Tibial artery (tissue), 4 donors: ENCODE measurements around the gene NEIL1.

ENCODE experiments used
- DNase-seq, 2 donors: peaks; one replicate each; pipeline ENCODE4 v3.0.0-alpha.2; 2019
- H3K27ac ChIP-seq, 2 donors: fragments of 200-600 bp; sonication (generic) in 1 of 2; 1 replicate in 1 of 2; 2 replicates in 1 of 2; pipeline ENCODE4 v1.5.1; 2018 to 2019; ENCODE audit warnings: mild to moderate bottlenecking in 1 of 2
- H3K27me3 ChIP-seq, 2 donors: fragments of 200-600 bp; sonication (generic) in 1 of 2; one replicate each; pipeline versions ENCODE4 v1.5.1 to v1.6.0; 2016 to 2019
- H3K36me3 ChIP-seq, 3 donors: fragments of 200-600 bp; sonication (generic) in 2 of 3; one replicate each; pipeline ENCODE4 v1.5.1; 2016 to 2019; ENCODE audit warnings: mild to moderate bottlenecking in 2 of 3
- H3K4me1 ChIP-seq, 4 donors: fragments of 200-600 bp; sonication (generic) in 2 of 4; 1 replicate in 3 of 4; 2 replicates in 1 of 4; pipeline ENCODE4 v1.5.1; 2016 to 2019
- H3K4me3 ChIP-seq, 2 donors: fragments of 200-600 bp; sonication (generic) in 1 of 2; 1 replicate in 1 of 2; 2 replicates in 1 of 2; pipeline ENCODE4 v1.5.1; 2018 to 2019; ENCODE audit warnings: mild to moderate bottlenecking in 2 of 2
- H3K9me3 ChIP-seq, 3 donors: fragments of 200-600 bp; sonication (generic) in 1 of 3; one replicate each; pipeline ENCODE4 v1.5.1; 2016 to 2019
- intact Hi-C: fragments of 100-400 bp; cut with DNase I; formaldehyde crosslinking; loops from one replicate; pipeline ENCODE4 v1.15.0; 2023; ENCODE audit warnings: low total_unique reads
- TF ChIP-seq, protein P1 (sequence below), 2 experiments: fragments of 200-600 bp in 1 of 2; fragments of 450-650 bp in 1 of 2; IDR thresholded peaks; one replicate each; pipeline ENCODE4 v1.5.1; 2017 to 2019; ENCODE audit warnings: antibody characterized with exemption in 2 of 2, mild to moderate bottlenecking in 1 of 2, moderate library complexity in 1 of 2

NEIL1 gene

DNA sequence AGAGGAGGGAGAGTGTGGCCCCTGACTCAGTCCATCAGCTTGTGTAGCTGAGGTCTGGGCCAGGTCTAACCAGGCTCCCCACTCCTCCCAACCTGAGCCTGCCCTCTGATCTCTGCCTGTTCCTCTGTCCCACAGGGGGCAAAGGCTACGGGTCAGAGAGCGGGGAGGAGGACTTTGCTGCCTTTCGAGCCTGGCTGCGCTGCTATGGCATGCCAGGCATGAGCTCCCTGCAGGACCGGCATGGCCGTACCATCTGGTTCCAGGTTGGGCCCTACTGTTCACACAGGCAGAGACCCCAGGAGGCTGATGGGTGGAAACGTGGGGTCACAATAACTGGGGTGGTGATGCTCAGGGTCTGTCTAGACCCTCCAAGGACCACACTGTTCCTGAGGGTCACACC is 6.8 kb downstream of the NEIL1 start:
- TF ChIP-seq, protein P1, sequence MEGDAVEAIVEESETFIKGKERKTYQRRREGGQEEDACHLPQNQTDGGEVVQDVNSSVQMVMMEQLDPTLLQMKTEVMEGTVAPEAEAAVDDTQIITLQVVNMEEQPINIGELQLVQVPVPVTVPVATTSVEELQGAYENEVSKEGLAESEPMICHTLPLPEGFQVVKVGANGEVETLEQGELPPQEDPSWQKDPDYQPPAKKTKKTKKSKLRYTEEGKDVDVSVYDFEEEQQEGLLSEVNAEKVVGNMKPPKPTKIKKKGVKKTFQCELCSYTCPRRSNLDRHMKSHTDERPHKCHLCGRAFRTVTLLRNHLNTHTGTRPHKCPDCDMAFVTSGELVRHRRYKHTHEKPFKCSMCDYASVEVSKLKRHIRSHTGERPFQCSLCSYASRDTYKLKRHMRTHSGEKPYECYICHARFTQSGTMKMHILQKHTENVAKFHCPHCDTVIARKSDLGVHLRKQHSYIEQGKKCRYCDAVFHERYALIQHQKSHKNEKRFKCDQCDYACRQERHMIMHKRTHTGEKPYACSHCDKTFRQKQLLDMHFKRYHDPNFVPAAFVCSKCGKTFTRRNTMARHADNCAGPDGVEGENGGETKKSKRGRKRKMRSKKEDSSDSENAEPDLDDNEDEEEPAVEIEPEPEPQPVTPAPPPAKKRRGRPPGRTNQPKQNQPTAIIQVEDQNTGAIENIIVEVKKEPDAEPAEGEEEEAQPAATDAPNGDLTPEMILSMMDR (IDR thresholded peaks at IDR 0.05) = no peak
- H3K9me3 ChIP-seq = no peaks in the 10 kb centered on the region
- no peak overlapping the region for H3K27ac ChIP-seq
- intact Hi-C loops = no loop called here
- no peak overlapping the region for H3K4me3 ChIP-seq
- H3K27me3 ChIP-seq = no peaks in the 10 kb centered on the region
- DNase-seq = peak in 1 of 2 donors; percentile 57
- H3K36me3 ChIP-seq = peaks cover 9 to 52% (median 35%) of the 10 kb centered on the region in 3 donors
- H3K4me1 ChIP-seq = peaks cover 0 to 12% (median 8%) of the 10 kb centered on the region in 4 donors

DNA sequence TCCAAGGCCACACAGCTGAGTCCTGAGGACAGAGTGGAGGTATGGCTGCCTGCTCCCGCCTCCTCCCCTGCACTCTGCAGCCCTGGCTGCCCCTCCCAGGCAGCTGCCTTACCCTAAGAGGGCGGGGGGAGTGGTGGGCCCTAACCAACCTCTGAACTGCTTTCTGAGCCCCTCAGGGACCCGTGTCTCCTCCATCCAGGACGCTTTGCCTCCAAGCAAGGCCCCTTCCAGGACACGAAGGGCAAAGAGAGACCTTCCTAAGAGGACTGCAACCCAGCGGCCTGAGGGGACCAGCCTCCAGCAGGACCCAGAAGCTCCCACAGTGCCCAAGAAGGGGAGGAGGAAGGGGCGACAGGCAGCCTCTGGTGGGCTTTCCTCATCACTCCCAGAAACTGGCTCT is 7.6 kb downstream of the NEIL1 start:
- no peaks in the 10 kb centered on the region for H3K9me3 ChIP-seq

DNA sequence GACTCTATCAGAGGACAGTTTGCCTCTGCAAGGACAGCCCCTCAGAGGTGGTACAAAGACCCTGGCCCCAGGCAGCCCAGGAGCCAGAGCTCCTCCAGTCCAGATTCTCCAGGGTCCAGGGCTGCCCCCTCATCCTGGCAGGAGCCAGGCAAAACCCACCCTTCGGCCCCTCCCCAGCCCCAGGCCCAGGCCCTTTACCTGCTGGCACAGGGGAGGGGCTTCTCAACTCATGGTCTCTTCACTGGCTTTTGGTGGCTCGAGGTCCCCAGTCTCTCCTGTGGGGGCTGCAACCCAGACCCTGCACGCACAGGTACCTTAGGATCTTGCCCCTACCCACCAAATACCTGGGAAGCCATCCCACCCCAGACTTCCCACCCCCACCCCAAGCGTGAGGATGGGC is 8.5 kb downstream of the NEIL1 start:
- no peak for DNase-seq
- Histone ChIP-seq H3K9me3 (no peaks in the 10 kb centered on the region), H3K4me1 (no peaks in the 10 kb centered on the region), H3K36me3 (peaks cover 19 to 70% (median 49%) of the 10 kb centered on the region in 3 donors), H3K27me3 (no peaks in the 10 kb centered on the region), H3K4me3 (no peak overlapping the region), H3K27ac (no peak overlapping the region)
- TF ChIP-seq, protein P1 (IDR thresholded peaks at IDR 0.05) = no peak
- intact Hi-C loops = no loop called here

More for the DNA sequence above, 7.6 kb downstream of the NEIL1 start:
- intact Hi-C loops = no loop called here
- no peak overlapping the region for H3K4me3 ChIP-seq
- H3K27me3 ChIP-seq = no peaks in the 10 kb centered on the region
- DNase-seq = no peak
- TF ChIP-seq, protein P1 (IDR thresholded peaks at IDR 0.05) = no peak
- peaks cover 12 to 61% (median 43%) of the 10 kb centered on the region in 3 donors for H3K36me3 ChIP-seq
- peaks cover 0 to 4% (median under 1%) of the 10 kb centered on the region in 4 donors for H3K4me1 ChIP-seq
- no peak overlapping the region for H3K27ac ChIP-seq

DNA sequence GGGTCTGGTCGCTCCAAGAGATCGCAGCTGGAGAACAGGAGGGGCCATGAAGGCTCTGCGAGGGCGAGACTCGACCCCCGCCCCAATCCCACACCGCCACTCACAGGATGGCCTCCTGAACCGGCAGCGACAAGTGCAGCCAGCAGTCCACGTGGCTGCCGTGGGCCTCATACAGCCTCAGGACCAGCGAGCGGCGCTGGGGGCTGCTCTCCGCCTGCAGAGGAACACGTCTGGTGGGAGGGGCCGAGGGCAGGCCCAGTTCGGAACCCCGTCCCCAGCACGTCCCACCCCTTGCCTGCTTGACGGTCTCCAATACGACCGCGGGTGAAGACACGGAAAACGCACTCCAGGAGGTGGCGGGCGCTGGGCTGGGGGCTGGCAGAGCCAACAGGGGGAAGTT is 9.2 kb downstream of the NEIL1 start:
- TF ChIP-seq, protein P1 (IDR thresholded peaks at IDR 0.05) = no peak
- no peak for DNase-seq
- Histone ChIP-seq H3K27me3 (no peaks in the 10 kb centered on the region), H3K27ac (no peak overlapping the region), H3K9me3 (no peaks in the 10 kb centered on the region), H3K4me3 (no peak overlapping the region), H3K36me3 (peaks cover 19 to 76% (median 53%) of the 10 kb centered on the region in 3 donors), H3K4me1 (no peaks in the 10 kb centered on the region)
- intact Hi-C loops = no loop called here

DNA sequence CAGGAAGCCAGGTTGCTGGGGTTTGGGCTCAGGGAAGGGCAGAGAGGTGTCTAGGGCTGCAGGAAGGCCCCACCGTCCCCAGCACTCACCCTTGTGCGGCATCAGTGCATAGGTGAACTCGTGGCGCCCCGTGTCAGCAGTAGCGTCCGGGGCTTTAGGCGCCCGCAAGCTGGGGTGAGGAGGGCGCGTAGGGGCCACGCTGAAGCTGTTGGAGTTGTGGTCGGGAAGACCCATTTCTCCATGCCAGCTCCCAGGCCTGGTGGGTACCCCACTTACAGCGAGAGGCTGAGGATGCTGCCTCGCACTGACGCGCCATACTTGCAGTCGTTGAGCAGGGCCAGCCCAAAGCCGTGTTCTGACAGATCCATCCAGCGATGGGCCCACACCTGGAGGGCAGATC is 9.7 kb downstream of the NEIL1 start:
- no peaks in the 10 kb centered on the region for H3K4me1 ChIP-seq
- intact Hi-C loops = no loop called here
- TF ChIP-seq, protein P1 (IDR thresholded peaks at IDR 0.05) = no peak
- H3K36me3 ChIP-seq = peaks cover 19 to 82% (median 58%) of the 10 kb centered on the region in 3 donors
- no peak overlapping the region for H3K4me3 ChIP-seq
- H3K9me3 ChIP-seq = no peaks in the 10 kb centered on the region
- no peaks in the 10 kb centered on the region for H3K27me3 ChIP-seq
- DNase-seq = no peak
- no peak overlapping the region for H3K27ac ChIP-seq
